Nephron (organoid): Measurements from ENCODE around the gene DENND1B.
A peak's percentile ranks its signal among the peaks of the same experiment; 100 is the strongest.

ENCODE experiments used
- H3K27ac Mint-ChIP-seq, 3 experiments: 2 replicates each; pipeline ENCODE4 v1.8.0; 2020; ENCODE audit warnings: mixed read lengths in 3 of 3, mild to moderate bottlenecking in 2 of 3, moderate library complexity in 1 of 3
- H3K27me3 Mint-ChIP-seq: 2 replicates; pipeline ENCODE4 v1.8.0; 2021; ENCODE audit warnings: low read depth, mild to moderate bottlenecking, moderate library complexity, mixed read lengths
- H3K36me3 Mint-ChIP-seq: 2 replicates; pipeline ENCODE4 v1.8.0; 2020; ENCODE audit warnings: low read depth, mixed read lengths
- H3K4me1 Mint-ChIP-seq: 2 replicates; pipeline ENCODE4 v1.8.0; 2020; ENCODE audit warnings: mixed read lengths
- H3K4me3 Mint-ChIP-seq, 3 experiments: 2 replicates each; pipeline ENCODE4 v1.8.0; 2020; ENCODE audit warnings: mild to moderate bottlenecking in 3 of 3, mixed read lengths in 3 of 3, moderate library complexity in 2 of 3
- H3K9me3 Mint-ChIP-seq: 2 replicates; pipeline ENCODE4 v1.8.0; 2020; ENCODE audit warnings: mixed read lengths
- CTCF ChIP-seq, 3 experiments: fragments of 200-600 bp; sonication (generic); IDR thresholded peaks; one replicate each; pipeline ENCODE4 v1.5.0; 2021; ENCODE audit warnings: antibody characterized with exemption in 3 of 3; ENCODE audit not compliant: unreplicated experiment in 3 of 3

The DENND1B gene

GRCh38 chr1:197465528-197466327 is 309.6 kb downstream of the DENND1B start:
- H3K36me3 Mint-ChIP-seq = no peaks in the 10 kb centered on the region
- H3K4me1 Mint-ChIP-seq = peaks cover 50% of the 10 kb centered on the region
- H3K9me3 Mint-ChIP-seq = no peaks in the 10 kb centered on the region
- peak overlapping the region; percentile 40 to 92 (median 58) for H3K27ac Mint-ChIP-seq
- no peak overlapping the region for H3K4me3 Mint-ChIP-seq
- TF ChIP-seq CTCF (IDR thresholded peaks at IDR 0.05; ENCODE audit: unreplicated experiment in 3 of 3) = no peak
- no peaks in the 10 kb centered on the region for H3K27me3 Mint-ChIP-seq

GRCh38 chr1:197464044-197464443 is 311.2 kb downstream of the DENND1B start:
- TF ChIP-seq CTCF (IDR thresholded peaks at IDR 0.05; ENCODE audit: unreplicated experiment in 3 of 3) = no peak
- no peaks in the 10 kb centered on the region for H3K27me3 Mint-ChIP-seq
- peak overlapping the region; percentile 92 to 97 (median 92) for H3K27ac Mint-ChIP-seq
- H3K4me1 Mint-ChIP-seq = peaks cover 35% of the 10 kb centered on the region
- peak overlapping the region in 1 of 3 experiments; percentile 22 for H3K4me3 Mint-ChIP-seq
- H3K36me3 Mint-ChIP-seq = no peaks in the 10 kb centered on the region
- no peaks in the 10 kb centered on the region for H3K9me3 Mint-ChIP-seq

- Mint-ChIP-seq H3K4me3 (no peak overlapping the region), H3K27ac (peak overlapping the region; percentile 58 to 92 (median 92)), H3K27me3 (no peaks in the 10 kb centered on the region), H3K36me3 (no peaks in the 10 kb centered on the region), H3K9me3 (no peaks in the 10 kb centered on the region), H3K4me1 (peaks cover 42% of the 10 kb centered on the region)
- no peak for TF ChIP-seq CTCF (IDR thresholded peaks at IDR 0.05; ENCODE audit: unreplicated experiment in 3 of 3)
Observed at GRCh38 chr1:197463142-197463541, 312.1 kb downstream of the DENND1B start.

- peaks cover 46% of the 10 kb centered on the region for H3K4me1 Mint-ChIP-seq
- peak overlapping the region; percentile 58 to 92 (median 92) for H3K27ac Mint-ChIP-seq
- H3K4me3 Mint-ChIP-seq = no peak overlapping the region
- TF ChIP-seq CTCF (IDR thresholded peaks at IDR 0.05; ENCODE audit: unreplicated experiment in 3 of 3) = no peak
- no peaks in the 10 kb centered on the region for H3K27me3 Mint-ChIP-seq
- no peaks in the 10 kb centered on the region for H3K36me3 Mint-ChIP-seq
- H3K9me3 Mint-ChIP-seq = no peaks in the 10 kb centered on the region
Observed at GRCh38 chr1:197462539-197462938, 312.7 kb downstream of the DENND1B start.
